Measurements from ENCODE around the gene ERLIN1. TPM values are rescaled to one million over a fixed set of nuclear protein-coding genes. Genes with fewer than 3 reads are reported as not detected.

The ERLIN1 gene
- total RNA-seq, 1 experiment from 2014 or later, result 33.0 TPM

GRCh38 chr10:100153239-100153825 is 32.5 kb downstream of the ERLIN1 start:
- Histone ChIP-seq H3K79me2 (ENCODE audit: insufficient read depth, low read length) (no peaks in the 10 kb centered on the region), H3K4ac (ENCODE audit: low read depth, low read length) (no peak overlapping the region), H3K79me1 (ENCODE audit: insufficient read depth, low read depth, low read length, poor library complexity, severe bottlenecking) (no peaks in the 10 kb centered on the region), H3K9me3 (ENCODE audit: control insufficient read depth, low read depth, low read length) (no peaks in the 10 kb centered on the region), H3K23me2 (ENCODE audit: insufficient read length, low read depth, low read length, poor library complexity, severe bottlenecking) (no peaks in the 10 kb centered on the region), H2AFZ (ENCODE audit: low read length) (no peak overlapping the region), H4K20me1 (ENCODE audit: control insufficient read depth, insufficient read depth, insufficient read length) (no peaks in the 10 kb centered on the region), H4K8ac (replicated peaks; ENCODE audit: insufficient read length, low read depth, low read length) (no peak overlapping the region), H3K4me1 (ENCODE audit: insufficient read depth, low read length) (peaks cover 3% of the 10 kb centered on the region; the same call in 1 of the 2 replicates), H3K4me2 (ENCODE audit: insufficient read depth, insufficient read length, low read length) (no peak overlapping the region), H3K14ac (ENCODE audit: insufficient read depth, low read length) (no peak overlapping the region), H2BK20ac (ENCODE audit: low read depth, low read length, poor library complexity, severe bottlenecking) (no peak overlapping the region), H3T11ph (ENCODE audit: low read length) (no peak overlapping the region), H2BK15ac (ENCODE audit: low read depth, low read length) (no peak overlapping the region), H3K23ac (ENCODE audit: insufficient read length, low read depth, low read length) (no peak overlapping the region), H3K18ac (ENCODE audit: insufficient read length, low read depth, low read length) (no peak overlapping the region), H3K27me3 (ENCODE audit: insufficient read depth, low read length) (no peaks in the 10 kb centered on the region), H2BK12ac (ENCODE audit: insufficient read length, low read depth, low read length) (no peak overlapping the region), H4K91ac (ENCODE audit: insufficient read length, low read depth, low read length) (no peak overlapping the region), H3K56ac (ENCODE audit: insufficient read length, low read depth, low read length) (no peak overlapping the region), H3K9ac (ENCODE audit: extremely low read depth, insufficient read length, low read length) (no peak overlapping the region), H4K5ac (ENCODE audit: insufficient read length, low read depth, low read length) (no peak overlapping the region), H2BK120ac (ENCODE audit: low read depth, low read length, poor library complexity, severe bottlenecking) (no peak overlapping the region), H2AK5ac (ENCODE audit: insufficient read length, low read length) (no peak overlapping the region), H2BK5ac (ENCODE audit: insufficient read length, low read length) (no peak overlapping the region), H3K27ac (ENCODE audit: insufficient read length, low read depth, low read length) (no peak overlapping the region)
- no peak overlapping the region for H3K27ac Mint-ChIP-seq
- H3K4me1 Mint-ChIP-seq, result peaks cover 6 to 13% of the 10 kb centered on the region in 2 experiments
- no peak for TF ChIP-seq CTCF (conservative IDR thresholded peaks at IDR 0.05)
- no peak for DNase-seq
- peaks cover 8 to 54% (median 43%) of the 10 kb centered on the region in 3 experiments; a peak in 6 of 7 replicates for H3K36me3 Mint-ChIP-seq (ENCODE audit: insufficient read depth in 1 of 3, low read depth in 3 of 3)
- no peaks in the 10 kb centered on the region for H3K27me3 Mint-ChIP-seq (ENCODE audit: low read depth)
- no peaks in the 10 kb centered on the region for H3K9me3 Mint-ChIP-seq
- no peak overlapping the region for H3K4me3 Mint-ChIP-seq
- no CpG with 5 or more reads among the region's 4 CpGs for WGBS (ENCODE audit: extremely low coverage, insufficient read length, low lambda C conversion rate)
